ENCODE measurements around the gene LCE1D.

LCE1D gene

GRCh38 chr1:152761609-152762213, 34.8 kb upstream of the LCE1D start:
- H3K9me2 ChIP-seq (replicated peaks; ENCODE audit: insufficient read depth, low read length), result no peaks in the 10 kb centered on the region
- no peak overlapping the region for H2AFZ ChIP-seq (ENCODE audit: low read depth, low read length, severe bottlenecking)
- no peak overlapping the region for H3K4me3 ChIP-seq (ENCODE audit: insufficient read depth, low read length, poor library complexity, severe bottlenecking)
- no peaks in the 10 kb centered on the region for H4K20me1 ChIP-seq (ENCODE audit: low read depth, low read length)
- H3K4me2 ChIP-seq (ENCODE audit: low read depth, low read length, poor library complexity, severe bottlenecking), result no peak overlapping the region
- TF ChIP-seq EZH2phosphoT487 (conservative IDR thresholded peaks at IDR 0.05; ENCODE audit: low read length) (no peak), CTCF (IDR thresholded peaks at IDR 0.05; ENCODE audit: insufficient read depth, low read length, poor library complexity, severe bottlenecking) (no peak)
- H3K9me3 ChIP-seq (ENCODE audit: insufficient read depth, low read length), result no peaks in the 10 kb centered on the region
- H3K27me3 ChIP-seq (ENCODE audit: low read length), result no peaks in the 10 kb centered on the region
- H3F3A ChIP-seq (ENCODE audit: insufficient read depth), result no peaks in the 10 kb centered on the region
- H3K27ac ChIP-seq (ENCODE audit: low read depth, low read length), result no peak overlapping the region
- no peaks in the 10 kb centered on the region for H3K79me2 ChIP-seq (ENCODE audit: insufficient read depth, low read length)
- no peak overlapping the region for H3K9ac ChIP-seq (ENCODE audit: low read length)
- H3K36me3 ChIP-seq (ENCODE audit: low read length), result no peaks in the 10 kb centered on the region

- Histone ChIP-seq H3K9me2 (replicated peaks; ENCODE audit: insufficient read depth, low read length) (no peaks in the 10 kb centered on the region), H3K4me3 (ENCODE audit: insufficient read depth, low read length, poor library complexity, severe bottlenecking) (no peak overlapping the region), H3K36me3 (ENCODE audit: low read length) (no peaks in the 10 kb centered on the region), H4K20me1 (ENCODE audit: low read depth, low read length) (no peaks in the 10 kb centered on the region), H3K27me3 (ENCODE audit: low read length) (no peaks in the 10 kb centered on the region), H3K27ac (ENCODE audit: low read depth, low read length) (no peak overlapping the region), H3K79me2 (ENCODE audit: insufficient read depth, low read length) (no peaks in the 10 kb centered on the region), H3K9me3 (ENCODE audit: insufficient read depth, low read length) (no peaks in the 10 kb centered on the region), H3K9ac (ENCODE audit: low read length) (no peak overlapping the region), H3F3A (ENCODE audit: insufficient read depth) (no peaks in the 10 kb centered on the region), H2AFZ (ENCODE audit: low read depth, low read length, severe bottlenecking) (no peak overlapping the region), H3K4me2 (ENCODE audit: low read depth, low read length, poor library complexity, severe bottlenecking) (no peak overlapping the region)
- TF ChIP-seq CTCF (IDR thresholded peaks at IDR 0.05; ENCODE audit: insufficient read depth, low read length, poor library complexity, severe bottlenecking) (no peak), EZH2phosphoT487 (conservative IDR thresholded peaks at IDR 0.05; ENCODE audit: low read length) (no peak)
Measured at GRCh38 chr1:152768847-152769533, 27.5 kb upstream of the LCE1D start.

- Histone ChIP-seq H3K27me3 (ENCODE audit: low read length) (no peaks in the 10 kb centered on the region), H4K20me1 (ENCODE audit: low read depth, low read length) (no peaks in the 10 kb centered on the region), H3K9me3 (ENCODE audit: insufficient read depth, low read length) (no peaks in the 10 kb centered on the region), H3K36me3 (ENCODE audit: low read length) (no peaks in the 10 kb centered on the region), H2AFZ (ENCODE audit: low read depth, low read length, severe bottlenecking) (no peak overlapping the region), H3K27ac (ENCODE audit: low read depth, low read length) (no peak overlapping the region), H3F3A (ENCODE audit: insufficient read depth) (no peaks in the 10 kb centered on the region), H3K4me2 (ENCODE audit: low read depth, low read length, poor library complexity, severe bottlenecking) (no peak overlapping the region), H3K79me2 (ENCODE audit: insufficient read depth, low read length) (no peaks in the 10 kb centered on the region), H3K9me2 (replicated peaks; ENCODE audit: insufficient read depth, low read length) (no peaks in the 10 kb centered on the region), H3K4me3 (ENCODE audit: insufficient read depth, low read length, poor library complexity, severe bottlenecking) (no peak overlapping the region), H3K9ac (ENCODE audit: low read length) (no peak overlapping the region)
- no peak for TF ChIP-seq CTCF (IDR thresholded peaks at IDR 0.05; ENCODE audit: insufficient read depth, low read length, poor library complexity, severe bottlenecking)
- TF ChIP-seq EZH2phosphoT487 (conservative IDR thresholded peaks at IDR 0.05; ENCODE audit: low read length), result no peak
Measured at GRCh38 chr1:152770411-152770810, 26.1 kb upstream of the LCE1D start.
